Peyer's patch (tissue), 4 donors: ENCODE results near the gene PLCL1. TPM values are rescaled to one million over a fixed set of nuclear protein-coding genes. Genes with fewer than 3 reads are reported as not detected.
"Not testable (repeated sequence)": the region's sequence is repeated elsewhere in the genome, so short reads cannot be mapped to it uniquely, and the experiment has no call there.

Source experiments
- DNase-seq, 3 donors: peaks; one replicate each; pipeline ENCODE4 v3.0.0-alpha.2; 2017 to 2019
- H3K27ac ChIP-seq, 4 donors: fragments of 200-600 bp; sonication (generic); one replicate each; pipeline ENCODE4 v1.5.1; 2016 to 2019
- H3K27me3 ChIP-seq, 2 donors: fragments of 200-600 bp; sonication (generic); one replicate each; pipeline ENCODE4 v1.5.1; 2019
- H3K36me3 ChIP-seq, 3 donors: fragments of 200-600 bp; sonication (generic); one replicate each; pipeline ENCODE4 v1.5.1; 2016 to 2019
- H3K4me1 ChIP-seq, 4 donors: fragments of 200-600 bp; sonication (generic); one replicate each; pipeline ENCODE4 v1.5.1; 2016 to 2019
- H3K4me3 ChIP-seq, 4 donors: fragments of 200-600 bp; sonication (generic); 1 replicate in 3 of 4; 2 replicates in 1 of 4; pipeline ENCODE4 v1.5.1; 2016 to 2019; ENCODE audit warnings: mild to moderate bottlenecking in 1 of 4
- H3K9me3 ChIP-seq, 4 donors: fragments of 200-600 bp; sonication (generic); one replicate each; pipeline ENCODE4 v1.5.1; 2016 to 2019; ENCODE audit warnings: mild to moderate bottlenecking in 1 of 4
- CTCF ChIP-seq, 6 experiments: fragments of 450-650 bp in 4 of 6; fragments of 200-600 bp in 2 of 6; sonication (generic) in 1 of 6; IDR thresholded peaks; one replicate each; pipeline ENCODE4 v1.5.1; 2017 to 2019; ENCODE audit warnings: antibody characterized with exemption in 6 of 6, mild to moderate bottlenecking in 3 of 6, moderate library complexity in 1 of 6
- POLR2A ChIP-seq, 2 donors: fragments of 450-650 bp; IDR thresholded peaks; one replicate each; pipeline ENCODE4 v1.5.1; 2017; ENCODE audit warnings: antibody characterized with exemption in 2 of 2, mild to moderate bottlenecking in 2 of 2, moderate library complexity in 2 of 2
- total RNA-seq, 4 donors: library from RNA; depleted of rRNA; stranded (reverse); fragments of >200 nt; gene quantifications; one replicate each; pipeline ENCODE4 v1.1.0, GENCODE V29; 2016

The PLCL1 gene
- total RNA-seq, 4 donors from 2014 or later, result 1.9 to 5.8 (median 2.8) TPM; not detected in 1

GRCh38 chr2:198006733-198007132, 202.3 kb downstream of the PLCL1 start:
- TF ChIP-seq CTCF (IDR thresholded peaks at IDR 0.05) (no peak), POLR2A (IDR thresholded peaks at IDR 0.05) (no peak)
- H3K36me3 ChIP-seq, result no peaks in the 10 kb centered on the region
- H3K9me3 ChIP-seq, result no peaks in the 10 kb centered on the region
- H3K27ac ChIP-seq, result no peak overlapping the region
- no peaks in the 10 kb centered on the region for H3K4me1 ChIP-seq
- H3K27me3 ChIP-seq, result no peaks in the 10 kb centered on the region
- no peak overlapping the region for H3K4me3 ChIP-seq
- DNase-seq, result no peak

GRCh38 chr2:198008230-198008629, 203.8 kb downstream of the PLCL1 start:
- no peak overlapping the region for H3K4me3 ChIP-seq
- TF ChIP-seq CTCF (IDR thresholded peaks at IDR 0.05) (no peak), POLR2A (IDR thresholded peaks at IDR 0.05) (no peak)

GRCh38 chr2:198012025-198012424, 207.6 kb downstream of the PLCL1 start:
- Histone ChIP-seq H3K27ac (no peak overlapping the region), H3K27me3 (no peaks in the 10 kb centered on the region)
- no peak for DNase-seq

More at GRCh38 chr2:198008230-198008629, 203.8 kb downstream of the PLCL1 start:
- Histone ChIP-seq H3K9me3 (peaks cover 0 to 3% (median 0%) of the 10 kb centered on the region in 4 donors), H3K4me1 (no peaks in the 10 kb centered on the region), H3K27me3 (no peaks in the 10 kb centered on the region), H3K36me3 (no peaks in the 10 kb centered on the region), H3K27ac (no peak overlapping the region)
- DNase-seq, result no peak

GRCh38 chr2:198016243-198016642, 211.8 kb downstream of the PLCL1 start:
- H3K36me3 ChIP-seq, result no peaks in the 10 kb centered on the region
- H3K4me3 ChIP-seq, result no peak overlapping the region
- no peak for TF ChIP-seq CTCF (IDR thresholded peaks at IDR 0.05)
- no peak for TF ChIP-seq POLR2A (IDR thresholded peaks at IDR 0.05)
- no peak for DNase-seq
- H3K27me3 ChIP-seq, result no peaks in the 10 kb centered on the region
- no peak overlapping the region for H3K27ac ChIP-seq
- no peaks in the 10 kb centered on the region for H3K4me1 ChIP-seq
- H3K9me3 ChIP-seq, result peaks cover 0 to 3% (median 0%) of the 10 kb centered on the region in 4 donors

More at GRCh38 chr2:198012025-198012424, 207.6 kb downstream of the PLCL1 start:
- TF ChIP-seq POLR2A (IDR thresholded peaks at IDR 0.05) (no peak), CTCF (IDR thresholded peaks at IDR 0.05) (no peak)
- Histone ChIP-seq H3K4me3 (no peak overlapping the region), H3K9me3 (peaks cover 0 to 3% (median 0%) of the 10 kb centered on the region in 4 donors), H3K36me3 (no peaks in the 10 kb centered on the region), H3K4me1 (no peaks in the 10 kb centered on the region)

- no peak overlapping the region for H3K4me3 ChIP-seq
- H3K27ac ChIP-seq, result no peak overlapping the region
- no peak for DNase-seq
- peaks cover 0 to 3% (median 0%) of the 10 kb centered on the region in 4 donors for H3K9me3 ChIP-seq
- H3K36me3 ChIP-seq, result no peaks in the 10 kb centered on the region
- no peak for TF ChIP-seq POLR2A (IDR thresholded peaks at IDR 0.05)
- no peak for TF ChIP-seq CTCF (IDR thresholded peaks at IDR 0.05)
- H3K27me3 ChIP-seq, result no peaks in the 10 kb centered on the region
- no peaks in the 10 kb centered on the region for H3K4me1 ChIP-seq
Measured at GRCh38 chr2:198017068-198017467, 212.7 kb downstream of the PLCL1 start.

GRCh38 chr2:198028955-198029354, 224.6 kb downstream of the PLCL1 start:
- Histone ChIP-seq H3K27me3 (no peaks in the 10 kb centered on the region), H3K4me3 (no peak overlapping the region), H3K27ac (no peak overlapping the region), H3K36me3 (no peaks in the 10 kb centered on the region), H3K4me1 (no peaks in the 10 kb centered on the region), H3K9me3 (no peaks in the 10 kb centered on the region)
- TF ChIP-seq CTCF (IDR thresholded peaks at IDR 0.05), result no peak
- TF ChIP-seq POLR2A (IDR thresholded peaks at IDR 0.05), result no peak
- no peak for DNase-seq

GRCh38 chr2:198029576-198029975, 225.2 kb downstream of the PLCL1 start:
- not testable (repeated sequence) for DNase-seq, H3K9me3 ChIP-seq, H3K4me1 ChIP-seq, H3K27me3 ChIP-seq, H3K36me3 ChIP-seq, H3K4me3 ChIP-seq, H3K27ac ChIP-seq
